ENCODE results near the gene SOX13.

Gene SOX13

GRCh38 chr1:204172404-204173029 lies 99.6 kb downstream of the SOX13 start:
- Histone ChIP-seq H3K27ac (no peak overlapping the region), H3K4me3 (no peak overlapping the region)
- DNase-seq (ENCODE audit: low spot score), result no peak
- no peak for TF ChIP-seq CTCF (IDR thresholded peaks at IDR 0.05)

DNA sequence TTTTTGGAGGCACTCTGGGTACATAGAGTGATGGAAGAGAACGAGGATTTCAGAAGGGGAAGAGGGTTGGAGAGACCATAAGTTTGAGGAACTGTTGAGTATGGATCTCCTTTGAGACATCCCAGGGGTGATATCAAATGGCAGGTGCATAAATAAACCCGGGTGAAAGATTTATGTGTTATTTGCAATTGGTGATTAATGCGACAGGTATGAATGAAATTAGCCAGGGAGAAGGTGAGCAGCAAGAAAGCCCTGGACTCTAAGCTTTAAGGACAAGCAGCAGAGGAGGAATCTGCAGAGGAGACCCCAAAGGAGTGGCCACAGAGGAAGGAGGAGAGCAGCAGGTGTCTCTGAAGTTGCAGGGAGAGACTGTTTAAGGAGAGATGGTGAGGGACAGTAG lies 102.0 kb downstream of the SOX13 start:
- Histone ChIP-seq H3K4me3 (no peak overlapping the region), H3K27ac (no peak overlapping the region)
- no peak for DNase-seq (ENCODE audit: low spot score)
- TF ChIP-seq CTCF (IDR thresholded peaks at IDR 0.05), result no peak

- no peak for DNase-seq (ENCODE audit: low spot score)
- no peak for TF ChIP-seq CTCF (IDR thresholded peaks at IDR 0.05)
Measured at GRCh38 chr1:204176049-204176448, 103.1 kb downstream of the SOX13 start.

DNA sequence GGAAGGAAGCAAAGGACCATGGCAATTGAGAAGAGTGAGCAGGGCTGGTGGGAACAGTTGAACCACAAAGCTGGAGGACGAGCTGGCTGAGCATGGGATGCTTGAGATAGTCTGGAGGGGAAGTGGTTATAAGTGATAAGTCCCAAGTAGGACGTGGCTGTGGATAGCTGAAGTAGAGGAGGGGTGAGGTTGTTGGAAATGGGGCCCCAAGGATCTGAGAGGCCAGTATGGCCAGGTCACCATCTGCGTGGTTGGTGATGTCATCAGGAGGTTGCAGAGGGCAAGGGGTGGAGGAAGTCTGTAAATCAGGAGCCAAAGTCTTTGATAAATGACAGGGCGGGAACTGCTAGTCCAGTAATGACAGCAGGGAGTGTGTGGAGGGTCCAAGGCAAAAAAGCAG lies 104.2 kb downstream of the SOX13 start:
- TF ChIP-seq CTCF (IDR thresholded peaks at IDR 0.05), result no peak
- no peak for DNase-seq (ENCODE audit: low spot score)
- no peak overlapping the region for H3K27ac ChIP-seq
- no peak overlapping the region for H3K4me3 ChIP-seq

More at GRCh38 chr1:204176049-204176448, 103.1 kb downstream of the SOX13 start:
- H3K4me3 ChIP-seq, result no peak overlapping the region
- H3K27ac ChIP-seq, result no peak overlapping the region

All from coronary artery (tissue), 2 donors.